ENCODE results near the gene SLC45A3.

Gene SLC45A3

DNA sequence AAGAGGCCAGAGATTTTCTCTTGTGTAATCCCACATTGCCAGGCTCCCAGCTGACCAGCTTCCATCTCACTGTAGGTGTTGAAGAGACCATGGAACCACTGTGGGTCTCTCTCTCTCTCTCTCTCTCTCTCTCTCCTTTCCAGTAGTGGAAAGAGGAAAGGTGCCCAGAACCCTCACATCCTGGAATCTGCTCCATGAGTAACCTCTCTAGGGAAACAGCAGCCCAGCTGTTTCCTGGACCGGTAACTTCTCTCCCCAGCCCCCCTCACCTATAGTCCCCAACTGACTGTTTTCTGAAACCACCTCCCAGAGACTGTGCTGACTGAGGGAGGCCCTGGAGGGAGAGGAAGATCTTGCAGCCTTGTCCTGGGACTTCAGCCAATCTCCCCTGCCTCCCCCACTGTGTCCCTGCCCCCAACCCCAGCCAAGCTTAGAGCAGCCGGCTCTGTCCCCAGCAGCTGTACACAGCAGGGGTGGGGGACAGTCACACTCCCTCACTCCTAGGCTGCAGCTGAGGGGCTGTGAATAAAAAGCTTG, 20.6 kb upstream of the SLC45A3 start:
- DNase-seq, result no peak

DNA sequence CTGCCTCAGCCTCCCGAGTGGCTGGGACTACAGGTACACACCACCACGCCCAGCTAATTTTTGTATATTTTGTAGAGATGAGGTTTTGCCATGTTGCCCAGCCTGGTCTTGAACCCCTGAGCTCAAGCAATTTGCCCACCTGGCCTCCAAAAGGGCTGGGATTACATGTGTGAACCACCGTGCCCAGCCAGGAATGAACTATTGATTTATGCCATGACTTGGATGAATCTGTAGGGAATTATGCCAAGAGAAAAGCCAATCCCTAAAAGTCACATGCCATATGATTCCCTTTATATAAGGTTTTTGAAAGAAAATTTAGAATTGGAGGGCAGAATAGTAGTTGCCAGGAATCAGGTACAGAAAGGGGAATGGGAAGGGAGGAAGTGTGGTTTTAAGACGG, 19.1 kb upstream of the SLC45A3 start:
- DNase-seq, result no peak

DNA sequence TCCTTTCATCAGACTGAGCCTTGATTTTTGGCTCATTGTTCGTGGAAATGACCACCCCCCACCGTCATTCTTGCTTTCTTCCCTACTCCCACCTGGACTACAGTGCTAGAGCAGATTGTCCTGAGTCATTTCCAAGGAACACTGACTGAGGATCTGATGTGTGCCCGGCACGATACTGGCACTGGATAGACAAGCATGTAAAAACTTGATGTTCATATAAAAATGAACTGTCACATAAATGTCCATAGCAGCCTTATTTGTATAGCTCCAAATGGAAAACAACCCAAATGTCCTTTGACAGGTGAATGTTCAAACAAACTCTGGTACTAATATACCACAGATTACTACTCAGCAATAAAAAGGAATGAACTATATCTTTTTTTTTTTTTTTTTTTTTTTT, 18.6 kb upstream of the SLC45A3 start:
- no peak for DNase-seq

DNA sequence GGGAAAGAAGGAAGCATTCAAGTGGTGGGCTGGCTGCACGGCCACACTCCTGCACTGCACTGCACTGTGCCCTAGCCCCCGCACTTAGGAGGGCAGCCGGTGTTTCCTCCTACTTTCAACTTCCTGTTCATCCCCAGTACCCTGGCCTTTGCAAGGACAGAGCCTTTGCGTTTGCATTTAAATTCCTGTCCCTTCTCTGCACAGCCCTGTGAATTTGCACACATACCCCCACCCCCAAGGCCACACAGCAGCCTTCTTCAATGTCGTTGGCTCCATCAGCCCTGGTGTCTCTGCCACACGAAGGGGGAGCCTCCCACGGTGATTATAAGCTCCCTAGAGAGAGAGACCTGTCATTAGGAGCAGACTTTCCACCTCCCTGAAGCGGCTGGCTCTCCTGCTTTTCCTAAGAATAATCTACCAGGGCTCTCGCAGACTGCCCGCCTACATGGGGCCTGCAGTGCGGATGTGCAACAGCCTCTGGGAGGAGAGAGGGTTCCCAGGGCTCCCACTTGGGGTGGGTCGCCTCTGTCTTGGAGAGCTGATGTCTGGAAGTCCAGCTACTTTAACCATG, 13.2 kb upstream of the SLC45A3 start:
- no peak for DNase-seq

DNA sequence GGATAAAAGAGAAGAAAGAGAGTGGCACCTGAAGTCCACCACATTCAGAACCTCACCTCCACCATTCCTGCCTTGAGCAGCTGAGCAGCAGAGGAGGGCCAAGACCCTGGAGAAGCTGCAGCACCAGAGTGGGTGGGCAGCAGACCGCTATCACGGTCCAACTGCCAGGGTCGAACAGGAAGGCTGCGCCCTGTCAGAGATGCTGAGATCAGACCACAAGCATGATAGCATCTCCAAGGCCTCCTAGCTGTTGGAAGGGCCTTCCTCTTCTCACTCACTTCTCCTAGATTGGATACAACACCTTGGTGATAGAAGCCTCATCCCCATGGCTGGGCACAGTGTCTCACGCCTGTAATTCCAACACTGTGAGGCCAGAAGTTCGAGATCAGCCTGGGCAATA, 12.1 kb upstream of the SLC45A3 start:
- no peak for DNase-seq

DNA sequence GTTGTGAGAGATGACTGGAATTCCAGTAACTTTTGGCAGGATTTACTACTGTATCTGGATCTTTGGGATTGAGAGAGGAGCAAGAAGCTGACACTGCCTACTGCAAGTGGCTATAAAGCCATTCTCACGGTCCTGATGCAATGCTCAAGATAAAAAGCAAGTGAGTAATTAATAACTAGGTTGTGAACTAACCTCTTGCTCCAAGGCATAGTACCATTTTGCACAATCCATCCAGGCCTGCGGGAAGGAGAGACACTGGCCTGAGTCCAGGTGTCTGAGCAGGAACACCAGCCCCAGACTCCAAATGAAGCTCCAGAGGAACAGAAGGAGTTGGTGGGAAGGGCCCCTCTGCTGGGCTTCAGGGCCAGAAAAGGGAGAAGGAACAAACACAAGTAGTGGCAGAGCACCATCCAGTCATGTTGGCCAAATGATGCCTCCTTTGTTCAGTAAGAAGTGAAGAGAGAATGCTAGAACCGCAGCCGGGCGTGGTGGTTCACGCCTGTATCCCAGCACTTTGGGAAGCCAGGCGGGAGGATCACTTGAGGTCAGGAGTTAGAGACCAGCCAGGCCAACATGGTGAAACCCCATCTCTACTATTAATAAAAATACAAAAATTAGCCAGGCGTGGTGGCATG, 9.9 kb upstream of the SLC45A3 start:
- DNase-seq, result no peak

DNA sequence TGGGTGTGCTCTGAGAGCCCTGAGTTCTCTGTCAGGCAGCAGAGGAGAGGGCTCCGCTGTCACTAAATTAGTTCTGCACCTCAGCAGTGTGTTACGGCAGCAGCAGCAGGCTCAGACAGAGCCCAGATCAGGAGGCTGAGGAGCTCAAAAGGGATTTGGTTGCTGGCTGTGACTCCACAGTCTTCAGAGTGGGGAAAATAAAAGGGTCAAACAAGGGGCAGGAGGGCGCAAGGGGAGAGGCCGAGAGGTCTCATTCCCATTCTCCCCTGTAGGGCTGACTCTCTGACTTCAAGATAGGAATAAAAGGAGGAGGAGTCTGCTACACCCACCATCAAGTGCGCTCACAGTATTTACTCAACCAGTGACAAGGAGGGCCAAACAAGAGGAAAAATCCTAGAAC, 9.2 kb upstream of the SLC45A3 start:
- no peak for DNase-seq

DNA sequence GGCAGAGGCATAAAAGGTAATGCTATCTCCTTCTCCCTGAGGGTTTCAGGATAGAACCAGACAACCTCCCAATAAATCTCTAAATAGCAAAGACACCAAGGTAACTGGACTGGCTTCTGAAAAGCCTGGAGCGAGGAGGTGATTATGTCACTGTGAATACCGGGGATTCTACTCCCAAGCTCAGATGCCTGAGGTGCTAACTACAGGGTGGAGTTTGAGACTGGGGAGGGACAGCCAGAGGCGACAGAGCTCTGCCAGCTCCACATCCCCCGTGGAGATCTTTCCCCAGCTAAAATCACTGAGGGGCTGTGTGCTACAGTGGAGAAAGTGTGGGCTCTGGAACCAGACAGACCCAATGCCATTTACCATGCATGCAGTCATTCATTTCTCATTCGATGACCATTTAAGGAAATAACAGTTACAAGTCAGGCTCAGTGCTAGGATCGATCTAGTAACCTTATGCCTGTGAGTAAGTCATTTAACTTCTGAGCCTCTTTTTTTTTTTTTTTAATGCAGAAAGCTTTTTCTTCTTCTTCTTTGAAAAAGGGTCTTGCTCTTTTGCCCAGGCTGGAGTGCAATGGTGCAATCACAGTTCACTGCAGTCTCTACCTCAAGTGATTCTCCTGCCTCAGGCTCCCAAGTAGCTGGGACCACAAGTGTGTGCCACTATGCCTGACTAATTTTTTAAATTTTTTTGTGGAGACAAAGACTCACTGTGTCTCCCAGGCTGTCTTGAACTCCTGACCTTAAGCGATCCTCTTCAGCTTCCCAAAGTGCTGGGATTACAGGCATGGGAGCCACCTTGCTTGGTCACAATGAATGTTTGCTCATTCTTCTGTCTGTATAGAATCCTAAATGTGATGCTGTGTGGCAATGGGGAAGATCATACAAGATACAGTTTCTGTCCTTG, 8.1 kb upstream of the SLC45A3 start:
- no peak for DNase-seq

DNA sequence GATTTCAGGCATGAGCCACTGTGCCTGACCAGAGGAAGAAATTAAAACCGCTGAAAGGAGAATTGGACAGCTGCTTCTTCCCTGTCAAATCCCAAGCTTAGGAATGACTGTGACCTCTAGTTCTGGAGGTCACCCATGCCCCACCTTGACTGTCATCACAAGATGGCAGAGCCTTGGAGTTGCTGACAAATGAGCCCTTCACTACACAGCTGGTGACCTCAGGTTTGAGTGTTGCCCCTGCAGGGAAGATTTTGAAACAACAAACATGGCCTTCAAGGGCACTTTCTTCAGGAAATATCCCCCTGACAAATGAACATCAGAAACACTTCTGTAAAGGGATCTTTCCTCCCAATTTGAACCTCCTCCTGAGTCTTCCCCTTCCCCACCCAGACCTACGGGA, 6.9 kb upstream of the SLC45A3 start:
- no peak for DNase-seq

DNA sequence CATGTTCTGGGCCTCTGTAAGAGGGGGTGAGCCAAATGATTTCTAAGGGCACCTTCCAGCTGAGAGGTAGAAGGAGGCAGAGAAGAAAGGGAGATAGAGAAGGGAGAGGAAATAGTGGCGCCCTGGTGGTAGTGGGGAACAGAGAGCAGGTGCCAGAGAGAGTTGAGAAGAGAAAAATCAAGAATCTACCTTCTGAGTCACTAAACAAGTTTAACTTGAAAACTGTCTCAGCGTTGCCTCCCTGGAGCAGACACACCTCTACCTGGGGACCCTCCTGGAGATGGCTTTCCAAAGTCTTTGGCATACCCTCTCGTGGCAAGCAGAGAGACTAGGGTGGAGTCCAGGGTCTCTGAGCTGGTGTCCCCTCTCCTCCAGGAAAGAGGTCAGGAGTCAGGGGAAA, 1.1 kb upstream of the SLC45A3 start:
- DNase-seq, result no peak

DNA sequence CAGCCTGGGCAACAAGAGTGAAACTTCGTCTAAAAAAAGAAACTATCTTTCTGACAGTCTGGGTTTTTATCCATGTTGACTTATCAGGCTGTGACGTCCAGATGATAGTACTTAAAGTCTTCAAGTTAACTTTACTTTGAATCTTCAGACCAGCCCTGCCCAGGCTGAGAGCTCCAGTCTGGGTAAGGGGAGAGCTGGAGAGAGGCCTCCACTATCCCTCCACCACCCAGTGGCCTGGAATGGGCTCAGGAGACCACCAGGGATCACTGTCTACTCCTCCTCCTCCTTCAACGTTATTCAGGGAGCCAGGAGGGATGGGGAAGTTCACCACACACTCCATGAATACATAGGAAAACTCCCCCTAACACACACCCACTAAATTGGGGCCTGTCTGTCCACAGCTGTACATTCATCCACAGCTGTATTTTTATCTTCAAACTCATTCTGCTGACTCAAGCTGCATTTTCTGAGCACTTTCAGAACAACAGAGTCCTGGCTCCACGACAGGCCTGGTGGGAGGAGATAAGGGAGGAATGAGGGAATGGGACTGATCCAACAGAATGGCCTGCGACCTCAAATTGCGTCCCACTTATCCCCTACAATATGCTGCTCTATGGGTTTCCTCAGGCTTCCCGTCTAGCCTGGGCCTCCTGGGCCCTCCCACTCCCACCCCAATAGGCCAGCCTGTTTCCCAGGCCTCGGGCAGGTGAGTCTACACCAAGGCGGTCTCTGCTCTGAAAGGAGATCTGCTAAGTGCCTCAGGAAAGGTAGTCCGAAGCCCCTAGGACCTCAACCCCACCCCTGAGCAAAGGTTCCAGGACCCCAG, 1.8 kb downstream of the SLC45A3 start:
- DNase-seq, result no peak

DNA sequence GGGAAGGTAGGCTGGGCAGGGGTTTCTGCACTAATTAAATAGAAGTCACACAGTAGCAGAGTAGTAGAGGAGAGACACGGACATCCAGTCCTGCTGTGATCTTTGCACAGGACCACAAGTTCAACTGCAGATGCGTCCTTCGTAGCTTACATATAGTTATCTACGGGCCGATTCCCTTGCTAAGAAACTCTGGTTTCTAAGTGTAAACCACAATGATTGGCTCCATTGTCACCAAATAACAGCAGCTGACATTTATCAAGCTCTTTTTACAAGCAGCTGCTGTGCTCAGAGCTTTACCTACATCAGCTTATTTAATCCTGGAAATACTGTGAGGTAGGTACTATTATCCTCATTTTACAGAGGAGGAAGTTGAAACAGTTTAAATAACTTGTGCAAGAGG, 3.1 kb downstream of the SLC45A3 start:
- DNase-seq, result no peak

DNA sequence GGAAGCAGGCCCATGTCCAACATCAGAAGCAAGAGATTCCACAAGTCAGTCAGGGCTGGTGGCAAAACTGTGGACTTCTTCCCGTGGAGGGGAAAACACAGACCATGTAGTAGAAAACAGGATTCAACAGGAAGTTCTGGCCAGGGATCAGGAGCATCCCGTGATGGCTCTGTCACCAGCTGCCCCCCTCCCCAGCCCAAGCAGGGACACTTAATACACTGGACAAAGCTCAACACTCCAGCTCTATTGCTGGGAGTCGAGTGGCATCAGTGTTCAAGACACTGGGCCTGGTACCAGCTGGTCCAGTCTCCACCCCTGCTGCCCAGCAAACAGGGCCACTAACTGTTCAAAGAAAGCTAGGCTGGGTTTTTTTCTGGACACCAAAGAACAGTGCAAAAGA, 3.7 kb downstream of the SLC45A3 start:
- DNase-seq, result no peak

DNA sequence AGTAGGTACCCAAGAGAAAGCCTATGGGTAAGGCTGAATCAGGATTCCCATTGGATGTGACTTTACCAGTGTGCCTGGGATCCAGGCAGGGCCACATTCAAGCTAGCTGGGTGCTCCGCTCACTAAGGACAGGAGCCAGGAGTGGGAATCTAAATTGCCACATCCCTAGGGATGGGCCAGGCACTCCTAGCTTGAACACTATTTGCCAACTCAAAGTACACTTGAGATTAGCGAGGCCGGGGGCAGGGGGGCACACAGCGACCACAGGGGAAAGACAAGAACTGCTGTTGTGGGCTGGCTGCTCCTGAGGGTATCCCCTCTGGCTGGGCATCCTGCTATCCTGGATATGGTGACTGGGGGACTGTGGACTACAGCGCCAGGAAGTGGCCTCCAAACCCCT, 4.3 kb downstream of the SLC45A3 start:
- no peak for DNase-seq

DNA sequence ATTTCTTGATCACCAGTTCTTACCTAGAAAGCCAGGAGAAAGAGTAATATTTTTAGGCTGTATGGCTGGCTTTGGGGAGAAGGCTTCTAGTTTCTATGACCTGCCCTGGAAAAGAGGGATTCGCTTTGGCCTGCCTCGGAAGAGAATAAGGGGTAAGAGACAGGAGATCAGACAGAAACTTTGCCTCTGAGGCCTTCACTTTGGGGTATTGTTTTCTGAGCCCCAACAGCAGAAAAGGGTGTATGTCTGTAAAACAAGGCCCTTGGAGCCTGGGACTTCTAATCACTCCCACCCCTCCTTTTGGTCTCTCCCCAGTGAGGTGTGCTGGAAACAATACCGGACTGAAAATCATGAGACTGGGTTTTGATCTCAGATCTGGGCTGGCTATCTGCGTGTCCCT, 5.1 kb downstream of the SLC45A3 start:
- DNase-seq, result no peak

DNA sequence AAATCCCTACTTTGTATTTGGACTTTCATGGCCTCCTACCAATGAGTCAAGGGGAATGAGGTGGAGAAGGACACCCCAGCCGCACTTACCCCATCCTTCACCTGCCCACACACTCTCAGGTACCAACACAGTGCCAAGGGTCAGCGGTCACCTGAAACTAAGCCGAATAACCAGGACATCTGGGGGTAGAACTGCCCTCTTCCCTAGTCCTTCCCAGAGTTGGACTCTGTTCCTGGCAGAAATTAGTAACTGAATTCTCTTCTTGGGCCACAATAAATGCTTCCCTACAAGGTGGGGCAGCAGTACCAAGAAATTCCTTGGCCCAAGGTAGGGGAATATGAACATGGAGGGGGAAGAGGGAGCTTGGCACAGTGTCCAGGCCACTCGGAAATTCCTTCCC, 7.3 kb downstream of the SLC45A3 start:
- DNase-seq, result no peak

DNA sequence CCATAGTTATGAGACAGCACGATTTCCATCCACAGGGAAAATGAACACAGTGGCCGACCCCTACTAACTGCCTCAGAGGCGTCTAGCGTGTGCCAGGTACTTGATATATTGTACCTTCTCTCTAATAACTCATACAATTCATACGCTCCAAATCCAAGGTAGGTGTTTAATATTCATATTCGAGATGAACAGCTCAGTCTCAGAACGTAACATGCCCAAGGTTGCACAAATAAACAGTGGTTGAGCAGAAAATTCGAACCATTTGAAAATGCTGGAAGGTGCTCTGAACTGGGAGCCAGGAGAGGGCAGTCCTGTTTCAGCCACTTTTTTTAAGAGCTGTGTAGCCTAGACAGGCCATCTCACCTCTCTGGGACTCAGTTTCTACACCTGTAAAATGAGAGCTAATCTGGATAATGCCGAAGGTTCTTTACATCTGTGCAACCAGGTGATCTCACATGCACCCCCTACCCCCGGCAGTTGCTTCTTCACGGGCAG, 7.9 kb downstream of the SLC45A3 start:
- no peak for DNase-seq

DNA sequence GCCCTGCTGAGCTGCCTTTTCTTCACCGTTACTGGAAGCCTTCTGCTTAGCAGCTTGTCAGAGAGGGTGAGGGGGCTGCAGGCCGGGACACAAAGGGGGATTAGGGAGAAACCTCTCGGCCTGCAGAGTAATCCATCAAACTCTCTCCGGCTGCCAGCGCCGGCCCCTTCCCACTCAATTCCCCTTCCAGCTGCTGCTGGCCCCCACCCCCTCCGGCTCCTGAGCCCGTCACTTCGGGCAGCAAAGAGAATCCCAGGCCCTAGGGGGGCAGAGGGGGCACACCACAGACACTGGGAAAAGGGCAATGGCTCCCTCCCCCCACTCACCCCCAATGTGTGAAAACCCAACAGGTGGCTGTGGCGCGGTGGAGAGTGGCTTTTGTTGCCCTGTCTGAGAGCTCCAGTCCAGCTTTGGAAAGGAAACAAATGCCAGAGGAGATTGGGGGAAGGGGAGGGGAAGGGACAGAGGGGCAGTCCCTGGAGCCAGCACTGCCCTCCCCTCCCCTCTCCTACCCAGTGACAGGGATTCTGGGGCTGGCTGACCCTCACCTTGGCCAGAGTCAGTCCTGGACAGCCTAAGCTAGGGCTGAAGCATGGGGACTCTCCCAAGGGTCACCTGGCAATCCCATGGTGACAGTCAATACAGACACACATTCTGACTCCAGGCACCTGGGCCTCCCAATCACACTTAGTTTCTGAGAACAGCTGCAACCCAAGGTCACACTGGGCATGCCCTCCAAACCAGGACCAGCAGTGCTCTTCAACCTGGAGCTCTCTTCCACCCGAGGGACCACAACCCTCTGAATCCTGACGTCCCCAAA, 9.5 kb downstream of the SLC45A3 start:
- DNase-seq, result no peak

DNA sequence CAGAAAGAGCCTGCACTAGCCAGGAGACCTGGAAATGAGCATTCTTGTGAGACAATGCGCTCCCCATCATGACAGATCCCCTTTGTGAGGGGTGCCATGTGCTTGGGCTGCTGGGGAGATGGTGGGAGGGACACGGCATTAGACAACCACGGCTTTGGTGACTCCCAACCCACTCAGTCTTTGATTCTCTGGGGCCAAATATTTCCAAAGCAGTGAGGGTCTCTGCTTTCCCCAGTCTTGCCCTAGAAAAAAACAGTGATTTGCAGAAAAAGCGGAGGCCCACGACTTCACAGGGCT, 10.2 kb downstream of the SLC45A3 start:
- no peak for DNase-seq

DNA sequence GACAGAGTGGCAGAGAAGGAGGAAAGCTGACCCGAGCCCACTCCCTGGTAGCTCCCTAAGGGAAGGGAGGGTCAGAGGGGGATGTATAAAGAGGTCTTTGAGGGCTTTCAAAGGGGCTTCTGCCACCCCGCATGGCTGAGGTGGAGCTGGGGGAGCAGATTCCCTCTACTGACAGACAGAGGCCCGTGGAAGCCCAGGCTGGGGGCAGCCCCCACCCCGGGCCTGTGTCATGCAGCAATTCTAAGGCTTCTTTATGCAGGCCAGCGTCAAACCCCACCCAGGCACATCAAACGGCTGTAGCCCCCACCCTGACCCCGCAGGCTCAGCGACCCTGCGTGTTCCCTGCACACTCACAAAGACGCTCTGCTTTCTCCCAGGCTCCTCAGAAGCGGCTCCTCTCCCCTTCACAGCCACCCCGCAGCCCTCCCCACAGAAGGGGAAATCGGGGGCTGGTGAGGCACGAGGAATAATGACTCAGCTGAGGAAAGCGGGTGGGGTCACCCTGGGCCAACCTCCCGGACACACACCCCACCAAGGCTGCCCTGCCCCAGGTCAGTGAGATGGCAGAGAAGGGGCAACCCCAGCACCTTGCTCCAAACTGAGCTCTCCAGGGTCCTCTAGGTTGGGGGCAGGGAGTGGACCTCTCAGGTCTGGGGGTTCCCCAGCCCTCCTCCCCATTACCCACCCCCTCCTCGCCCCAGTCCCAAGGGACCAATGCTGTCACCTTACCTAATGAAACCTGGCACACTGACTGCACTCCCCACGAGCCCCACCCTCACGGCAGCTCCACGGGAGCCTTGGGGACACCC, 10.8 kb downstream of the SLC45A3 start:
- DNase-seq, result no peak

DNA sequence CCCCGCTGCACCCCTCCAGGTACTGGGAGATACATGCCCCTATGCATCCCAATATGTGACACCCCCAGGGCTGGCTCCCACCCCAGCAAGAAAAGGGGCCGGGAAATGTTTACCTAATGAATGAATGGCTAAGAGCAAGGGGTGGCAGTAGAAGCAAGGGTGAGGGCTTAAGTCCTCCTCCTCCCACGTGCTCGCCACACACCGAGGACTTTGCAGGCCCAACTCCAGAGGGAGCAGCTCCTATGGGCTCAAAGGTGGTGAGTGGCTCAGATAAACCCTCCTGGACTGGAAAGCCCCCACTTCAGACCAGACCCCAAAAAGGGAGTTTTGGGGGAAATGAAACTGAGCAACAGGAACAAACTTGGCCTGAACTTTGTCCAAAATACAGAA, 11.4 kb downstream of the SLC45A3 start:
- no peak for DNase-seq

All from SHP77 treated with DMSO at 0.1 percent for 48 hours (cell line).